IPS DF 4.7 (cell line): ENCODE measurements around the gene CORO2A.

Experiments
- DNase-seq: peaks from one replicate; pipeline ENCODE4 v3.0.0-alpha.2; 2013; ENCODE audit warnings: low spot score; ENCODE audit errors: extremely low read depth

CORO2A gene, protein sequence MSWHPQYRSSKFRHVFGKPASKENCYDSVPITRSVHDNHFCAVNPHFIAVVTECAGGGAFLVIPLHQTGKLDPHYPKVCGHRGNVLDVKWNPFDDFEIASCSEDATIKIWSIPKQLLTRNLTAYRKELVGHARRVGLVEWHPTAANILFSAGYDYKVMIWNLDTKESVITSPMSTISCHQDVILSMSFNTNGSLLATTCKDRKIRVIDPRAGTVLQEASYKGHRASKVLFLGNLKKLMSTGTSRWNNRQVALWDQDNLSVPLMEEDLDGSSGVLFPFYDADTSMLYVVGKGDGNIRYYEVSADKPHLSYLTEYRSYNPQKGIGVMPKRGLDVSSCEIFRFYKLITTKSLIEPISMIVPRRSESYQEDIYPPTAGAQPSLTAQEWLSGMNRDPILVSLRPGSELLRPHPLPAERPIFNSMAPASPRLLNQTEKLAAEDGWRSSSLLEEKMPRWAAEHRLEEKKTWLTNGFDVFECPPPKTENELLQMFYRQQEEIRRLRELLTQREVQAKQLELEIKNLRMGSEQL

DNA sequence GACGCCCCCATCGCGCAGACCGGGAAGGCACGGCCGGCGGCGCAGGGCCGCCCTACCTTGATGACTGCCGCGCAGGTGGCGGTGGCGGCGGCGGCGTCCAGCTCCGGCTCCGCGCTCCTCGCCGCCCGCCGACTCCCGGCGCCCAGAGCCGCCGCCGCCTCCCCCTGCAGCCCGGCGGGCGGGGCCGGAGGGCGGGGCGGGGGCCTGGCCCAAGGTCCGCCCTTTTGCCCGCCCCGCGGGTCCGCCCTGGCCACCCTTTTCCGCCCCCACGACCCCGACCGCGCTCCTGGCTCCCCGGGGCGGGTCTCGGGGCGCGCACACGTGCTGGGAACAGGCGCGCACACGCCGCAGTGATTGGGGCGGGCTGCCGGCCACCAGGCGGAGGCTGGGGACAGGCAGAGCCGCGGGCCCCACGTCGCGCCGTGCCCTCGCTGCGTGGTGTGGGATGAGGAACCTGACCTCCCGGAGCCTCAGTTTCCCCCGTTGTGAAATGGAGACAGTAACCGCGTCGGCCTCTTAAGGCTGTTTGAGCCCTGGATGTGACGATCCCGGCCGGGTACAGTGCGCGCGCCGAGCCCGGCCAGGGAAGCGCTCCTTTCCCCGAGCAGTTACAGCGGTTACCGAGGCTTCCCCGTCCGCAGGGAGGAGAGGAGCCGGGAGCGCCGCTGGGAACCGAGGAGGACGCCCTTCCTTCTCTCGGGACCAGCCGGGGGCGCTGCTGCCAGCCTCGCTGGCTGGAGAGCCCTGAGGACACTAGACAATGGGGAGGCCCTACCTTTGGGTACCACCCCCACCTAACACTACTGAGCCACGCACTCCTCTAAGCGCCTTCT, at the start of gene CORO2A:
Gene CORO2A, minus strand, starts transcription at position 135 of the 833 bp plus-strand sequence. CDS start 34,977 bp downstream, outside the sequence.
- DNase-seq = no peak

DNA sequence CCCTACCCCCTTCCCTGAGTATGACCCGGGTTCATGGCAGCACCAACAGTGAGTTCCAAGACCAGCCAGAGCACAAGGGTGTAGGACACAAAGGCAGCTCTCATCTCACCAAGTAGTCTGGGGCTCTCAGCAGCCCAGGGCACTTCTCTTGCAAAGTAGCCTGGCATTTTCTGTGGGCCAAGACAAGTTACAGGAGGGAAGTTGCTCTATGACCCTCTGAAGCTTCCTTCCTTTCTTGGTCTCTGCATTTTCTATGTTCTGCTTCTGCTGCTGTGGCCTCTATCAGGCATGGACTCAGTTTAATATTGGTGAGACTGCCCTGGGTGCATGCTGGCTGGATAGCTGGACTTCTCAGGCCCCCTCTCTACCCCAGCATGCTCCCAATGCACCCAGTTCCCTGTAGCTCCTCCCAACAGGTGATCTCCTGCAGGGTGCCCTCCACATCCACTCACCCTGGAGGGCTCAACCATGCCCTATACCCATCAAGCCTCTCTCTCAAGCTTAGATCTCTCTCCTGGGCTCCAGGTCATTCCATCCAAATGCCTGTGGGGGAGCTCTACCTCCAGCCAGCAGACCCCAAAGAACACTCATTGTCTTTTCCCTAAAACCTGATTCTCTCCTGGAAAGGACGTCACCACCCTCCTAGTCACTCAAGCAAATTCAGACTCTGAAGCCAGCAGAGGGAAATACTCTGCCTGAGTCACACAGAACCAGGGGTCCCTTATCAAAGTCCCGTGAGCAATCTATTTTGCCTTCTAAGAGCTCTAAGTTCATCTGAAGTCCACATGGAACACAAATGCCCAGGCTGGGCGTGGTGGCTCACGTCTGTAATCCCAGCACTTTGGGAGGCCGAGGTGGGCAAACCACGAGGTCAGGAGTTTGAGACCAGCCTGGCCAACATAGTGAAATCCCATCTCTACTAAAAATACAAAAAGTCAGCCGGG, 49.2 kb upstream of the CORO2A start:
- no peak for DNase-seq

DNA sequence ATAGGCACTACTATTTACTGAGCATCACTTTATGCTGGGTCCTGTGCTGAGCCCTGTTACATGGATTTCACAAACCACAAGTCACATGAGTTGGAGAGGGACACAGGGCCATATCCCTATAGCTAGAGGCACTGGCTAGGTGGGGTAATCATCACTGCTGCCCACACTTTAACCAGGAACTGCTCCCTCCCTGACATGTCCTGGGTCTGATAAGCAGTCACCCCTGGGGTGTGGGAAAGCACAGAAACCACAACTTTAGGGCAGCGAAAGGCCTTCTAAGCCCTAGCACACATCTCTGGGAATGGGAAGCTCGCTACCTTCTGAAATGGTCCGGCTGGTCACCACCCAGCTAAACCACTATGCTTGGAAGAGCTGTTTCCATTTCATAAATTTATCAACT, 48.0 kb upstream of the CORO2A start:
- DNase-seq = no peak

DNA sequence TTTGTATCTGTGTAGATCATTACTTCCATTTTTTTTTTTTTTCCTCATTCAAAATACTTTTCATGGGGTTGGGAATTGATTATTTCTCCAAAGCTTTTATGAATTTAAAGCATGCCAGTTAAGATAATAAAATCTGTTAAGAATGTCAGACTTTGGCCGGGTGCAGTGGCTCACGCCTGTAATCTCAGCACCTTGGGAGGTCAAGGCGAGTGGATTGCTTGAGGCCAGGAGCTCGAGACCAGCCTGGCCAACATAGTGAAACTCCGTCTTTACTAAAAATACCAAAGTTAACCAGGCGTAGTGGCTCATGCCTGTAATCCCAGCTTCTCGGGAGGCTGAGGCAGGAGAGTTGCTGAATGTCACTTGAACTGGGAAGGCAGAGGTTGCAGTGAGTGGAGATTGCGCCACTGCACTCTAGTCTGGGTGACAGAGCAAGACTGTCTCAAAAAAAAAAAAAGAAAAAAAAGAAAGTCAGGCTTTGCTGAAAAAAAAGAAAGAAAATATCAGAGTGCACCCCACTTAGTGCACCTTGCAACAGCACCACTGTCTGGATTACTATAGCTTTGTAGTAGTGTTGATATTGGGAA, 44.6 kb upstream of the CORO2A start:
- DNase-seq = no peak

DNA sequence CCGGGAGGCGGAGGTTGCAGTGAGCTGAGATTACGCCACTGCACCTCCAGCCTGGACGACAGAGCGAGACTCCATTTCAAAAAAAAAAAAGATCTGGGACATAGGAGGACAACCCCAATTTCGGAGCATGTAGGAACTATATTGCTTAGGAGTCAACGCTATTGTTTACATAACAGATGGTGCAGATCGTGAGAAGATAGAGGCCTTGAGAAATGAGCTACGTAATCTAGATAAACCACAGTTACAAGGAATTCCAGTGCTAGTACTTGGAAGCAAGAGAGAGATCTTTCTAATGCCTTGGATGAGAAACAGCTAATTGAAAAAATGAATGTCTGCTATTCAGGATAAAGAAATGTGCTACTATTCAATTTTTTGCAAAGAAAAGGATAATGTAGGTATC, 42.7 kb upstream of the CORO2A start:
- DNase-seq = no peak

DNA sequence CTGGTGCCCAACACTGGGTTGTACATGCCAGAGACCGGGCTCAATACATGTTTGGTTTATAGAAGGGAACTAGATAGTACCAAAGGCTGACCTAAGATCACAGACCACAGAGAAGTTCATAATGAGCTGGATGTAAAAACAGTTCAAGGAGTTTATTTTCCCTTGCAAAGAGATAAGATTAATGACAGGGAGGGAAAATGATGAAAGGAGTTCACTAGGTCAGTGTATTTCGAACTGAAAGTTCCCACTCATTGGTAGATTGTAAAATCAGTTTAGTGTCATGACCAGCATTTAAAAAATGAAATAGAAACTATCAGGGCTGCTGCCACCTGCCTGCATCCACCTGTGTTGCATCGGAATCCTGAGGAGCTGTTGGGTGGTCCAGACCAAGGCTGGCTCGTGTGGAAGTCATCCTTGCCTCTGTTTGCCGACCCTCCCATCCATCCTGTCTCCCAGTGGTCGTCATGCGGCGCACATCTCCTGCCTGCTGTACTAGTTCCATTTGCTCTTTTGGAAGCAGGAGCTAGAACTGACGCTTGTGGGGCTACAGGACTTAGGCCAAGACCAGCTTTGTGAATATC, 41.9 kb upstream of the CORO2A start:
- DNase-seq = no peak

DNA sequence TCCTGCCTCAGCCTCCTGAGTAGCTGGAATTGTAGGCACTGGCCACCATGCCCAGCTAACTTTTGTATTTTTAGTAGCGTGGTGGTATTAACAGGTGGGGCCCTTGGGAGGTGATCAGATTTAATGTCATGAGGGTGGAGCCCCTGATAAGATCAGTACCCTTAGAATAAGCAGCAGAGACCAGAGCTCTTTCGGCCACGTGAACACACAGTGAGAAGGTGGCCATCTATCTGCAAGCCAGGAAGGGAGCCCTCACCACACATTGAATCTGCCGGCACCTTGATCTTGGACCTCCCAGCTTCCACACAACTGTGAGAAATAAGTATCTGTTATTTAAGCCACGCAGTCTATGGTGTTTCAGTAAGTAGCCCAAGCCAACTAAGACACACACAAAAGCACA, 40.5 kb upstream of the CORO2A start:
- DNase-seq = no peak

DNA sequence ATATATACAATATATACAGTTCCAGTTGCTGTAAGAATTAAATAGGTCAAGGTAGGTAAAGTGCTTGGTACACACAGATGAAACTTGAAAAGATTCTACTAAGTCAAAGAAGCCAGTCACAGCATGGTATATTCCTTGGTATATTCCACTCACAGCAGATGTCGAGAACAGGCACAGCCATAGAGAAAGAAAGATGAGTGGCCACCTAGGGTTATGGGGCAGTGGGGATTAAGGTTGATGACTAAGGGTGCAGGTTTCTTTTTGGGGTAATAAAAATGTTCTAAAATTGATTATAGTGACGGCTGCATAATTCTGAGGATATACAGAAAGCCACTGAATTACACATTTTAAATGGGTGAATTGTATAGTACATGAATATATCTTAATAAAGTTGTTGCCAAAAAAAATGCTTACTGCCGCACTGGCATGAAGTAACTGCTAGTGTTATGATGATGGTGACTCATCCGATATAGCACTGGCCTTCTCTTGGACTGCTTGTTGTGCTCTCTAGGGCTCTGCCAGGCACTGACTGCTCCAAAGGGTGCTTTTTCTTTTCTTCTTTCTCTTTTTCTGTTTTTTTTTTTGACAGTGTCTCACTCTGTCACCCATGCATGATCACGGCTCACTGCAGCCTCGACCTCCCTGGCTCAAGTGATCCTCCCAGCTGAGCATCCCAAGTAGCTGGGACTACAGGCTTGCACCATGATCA, 39.5 kb upstream of the CORO2A start:
- no peak for DNase-seq

DNA sequence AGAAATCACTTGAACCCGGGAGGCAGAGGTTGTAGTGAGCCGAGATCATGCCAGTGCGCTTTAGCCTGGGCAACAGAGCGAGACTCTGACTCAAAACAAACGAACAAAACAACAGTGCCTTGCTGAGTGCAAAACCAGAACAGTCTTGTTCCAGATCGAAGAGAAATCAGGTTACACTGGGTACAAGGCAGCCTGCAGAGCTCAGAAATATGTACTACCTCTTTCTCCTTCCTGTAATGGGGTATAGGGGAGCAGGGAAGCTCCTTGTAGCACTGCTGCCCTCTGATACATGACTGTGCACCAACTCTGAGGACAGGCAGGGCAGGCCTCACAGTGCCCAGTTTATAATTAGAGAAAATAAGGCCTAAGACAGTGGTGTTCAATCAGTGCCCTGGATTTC, 38.4 kb upstream of the CORO2A start:
- DNase-seq = no peak

DNA sequence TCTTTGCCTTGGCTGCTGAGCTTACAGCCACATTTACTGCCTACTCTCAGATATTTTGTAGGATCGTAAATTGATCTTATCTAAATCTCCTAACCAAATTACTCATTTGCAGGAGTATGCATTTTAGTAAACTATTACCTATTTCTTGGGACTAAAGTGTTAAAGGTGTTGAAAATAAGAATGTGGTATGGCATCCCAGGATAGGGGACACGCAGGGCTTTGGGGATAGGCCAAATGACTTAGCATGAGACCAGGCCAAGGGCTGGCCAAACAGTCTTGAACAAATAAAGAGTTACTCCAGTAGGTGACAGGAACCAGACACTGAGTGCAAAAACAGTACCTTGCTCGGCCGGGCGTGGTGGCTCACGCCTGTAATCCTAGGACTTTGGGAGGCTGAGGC, 37.9 kb upstream of the CORO2A start:
- no peak for DNase-seq

DNA sequence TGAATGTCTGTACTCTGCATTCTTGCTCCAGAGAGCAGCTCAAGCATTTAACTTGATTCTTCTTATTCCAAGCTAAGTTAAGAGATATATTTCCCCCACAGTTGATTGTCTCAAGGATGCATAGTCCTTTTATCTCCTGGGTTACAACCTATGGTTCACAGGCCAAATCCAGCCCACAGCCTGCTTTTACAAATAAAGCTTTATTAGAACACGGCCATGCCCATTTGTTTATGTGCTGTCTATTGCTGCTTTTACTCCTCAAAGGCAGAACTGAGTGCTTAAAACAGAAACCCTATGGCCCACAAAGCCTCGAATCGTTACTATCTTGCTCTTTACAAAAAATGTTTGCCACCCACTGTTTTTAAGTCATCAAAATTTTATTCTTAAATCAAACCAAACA, 37.2 kb upstream of the CORO2A start:
- DNase-seq = no peak

DNA sequence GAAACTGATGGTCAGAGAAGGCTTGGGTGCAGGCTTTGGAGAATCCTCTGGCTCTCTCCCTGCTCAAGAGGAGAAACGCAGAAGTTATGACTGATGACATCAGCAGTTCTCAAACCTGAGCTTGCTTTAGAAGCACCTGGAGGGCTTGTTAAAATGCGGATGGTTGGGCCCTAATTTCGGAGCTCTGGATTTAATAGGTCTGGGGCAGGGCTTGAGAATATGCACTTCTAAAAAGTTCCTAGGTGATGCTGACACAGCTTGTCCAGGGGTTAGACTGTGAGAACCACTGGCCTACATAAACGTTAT, 36.6 kb upstream of the CORO2A start:
- DNase-seq = no peak

DNA sequence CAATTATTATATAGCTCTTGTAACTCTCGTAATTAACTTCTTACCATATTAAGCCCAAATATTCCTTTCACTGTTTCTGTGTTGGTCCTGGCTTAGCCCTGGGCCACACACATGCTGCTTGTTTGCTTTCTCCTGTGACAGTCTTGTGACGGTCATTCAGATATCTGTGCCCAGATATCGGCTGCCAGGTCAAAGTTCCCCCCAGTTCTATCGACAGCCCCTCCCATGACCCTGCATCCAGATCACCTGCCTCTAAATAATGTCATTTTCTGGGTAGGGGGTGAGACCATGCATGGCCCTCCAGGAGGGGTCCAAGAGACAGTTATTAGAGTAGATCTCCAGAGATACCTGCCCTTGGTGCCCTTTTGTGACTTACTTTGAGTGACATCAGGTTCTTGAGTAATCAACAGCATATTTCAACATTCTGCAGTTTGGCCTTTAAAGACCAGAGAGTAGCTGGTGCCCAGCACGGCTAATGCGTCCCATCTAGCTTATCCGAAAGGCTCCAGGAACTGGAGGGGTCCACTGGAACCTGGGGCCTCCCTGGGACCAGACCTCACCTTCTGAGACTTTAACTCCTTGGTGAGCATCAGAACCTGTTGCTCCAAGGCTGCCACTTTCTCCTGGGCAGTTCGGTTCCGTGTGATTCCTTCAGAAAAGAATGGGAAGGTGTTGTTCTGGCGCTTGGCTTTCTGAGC, 36.1 kb upstream of the CORO2A start:
- DNase-seq = no peak

DNA sequence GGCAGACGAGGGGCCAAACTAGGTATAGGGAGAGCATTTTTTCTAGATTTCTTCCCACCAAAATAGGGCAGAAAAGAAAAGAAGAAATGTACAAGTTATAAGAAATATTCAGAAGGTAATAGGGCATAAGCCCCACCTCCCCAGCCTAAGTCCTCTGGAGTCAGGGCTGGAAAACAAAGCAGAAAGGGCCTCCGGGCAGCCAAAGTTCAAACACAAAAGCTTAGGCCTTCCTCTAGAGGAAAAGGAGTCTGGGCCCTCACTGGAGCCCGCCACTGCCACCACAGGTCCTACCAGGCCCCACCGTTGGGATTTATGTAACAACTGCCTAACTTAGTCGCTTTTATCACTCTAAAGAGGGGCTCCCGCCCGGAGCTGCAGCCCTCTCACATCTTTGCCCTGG, 35.4 kb upstream of the CORO2A start:
- DNase-seq = no peak

DNA sequence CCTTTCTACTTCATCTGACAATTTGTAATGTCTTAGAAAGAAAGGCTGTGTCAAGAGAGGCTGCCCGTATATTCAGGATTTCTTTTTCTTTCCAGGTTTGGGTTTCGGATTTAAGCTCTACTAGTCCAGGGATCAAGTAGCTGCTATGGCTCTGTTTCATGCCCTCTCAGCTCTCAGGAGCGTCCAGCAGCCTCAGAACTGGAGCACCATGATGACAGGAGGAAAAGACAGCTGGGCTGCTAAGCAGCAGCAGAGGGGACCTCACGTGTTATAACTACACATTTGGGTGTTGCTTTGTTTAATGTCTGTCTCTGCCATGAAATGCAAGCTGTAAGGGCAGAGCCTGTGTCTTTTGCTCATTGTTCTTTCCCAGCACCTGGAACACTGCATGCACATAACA, 34.5 kb upstream of the CORO2A start:
- DNase-seq = no peak

DNA sequence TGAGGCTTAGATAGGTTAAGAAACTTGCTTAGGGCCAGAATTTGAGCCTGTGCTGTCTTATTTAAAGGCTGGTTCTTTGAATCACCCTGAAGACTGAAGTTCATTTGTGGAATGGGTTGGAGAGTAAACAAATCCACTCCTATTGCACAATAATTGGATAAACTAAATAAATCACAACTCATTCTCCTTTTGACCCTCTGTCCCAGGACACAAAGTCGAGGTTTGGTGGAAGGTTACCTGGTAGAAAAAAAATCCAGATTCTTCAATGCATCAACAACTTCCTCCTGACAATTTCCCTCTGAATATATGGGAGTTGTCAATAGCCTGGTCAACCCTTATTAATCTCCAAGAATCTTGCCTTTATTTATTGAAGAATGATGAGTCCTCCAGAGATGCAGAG, 34.1 kb upstream of the CORO2A start:
- no peak for DNase-seq

DNA sequence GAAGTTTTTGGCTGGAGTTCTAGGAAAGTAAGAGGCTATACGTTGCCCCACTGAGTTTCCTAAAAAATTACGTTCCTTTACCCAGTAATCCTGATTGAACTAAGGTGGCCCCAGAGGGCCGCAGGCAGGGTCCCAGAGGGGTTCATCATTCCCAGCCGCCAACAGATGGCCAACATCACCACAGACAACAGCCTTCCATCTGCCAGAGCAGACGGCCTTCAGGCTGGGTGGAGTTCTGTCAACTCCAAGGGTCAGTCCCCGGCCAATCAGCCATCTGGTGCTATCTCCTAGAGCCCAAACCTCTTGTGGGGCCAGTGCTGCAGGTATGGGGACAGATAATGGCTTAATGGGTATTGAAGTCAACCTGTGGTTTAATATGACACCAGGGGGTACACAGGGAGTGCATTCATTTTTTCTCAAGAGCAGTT, 32.6 kb upstream of the CORO2A start:
- no peak for DNase-seq

DNA sequence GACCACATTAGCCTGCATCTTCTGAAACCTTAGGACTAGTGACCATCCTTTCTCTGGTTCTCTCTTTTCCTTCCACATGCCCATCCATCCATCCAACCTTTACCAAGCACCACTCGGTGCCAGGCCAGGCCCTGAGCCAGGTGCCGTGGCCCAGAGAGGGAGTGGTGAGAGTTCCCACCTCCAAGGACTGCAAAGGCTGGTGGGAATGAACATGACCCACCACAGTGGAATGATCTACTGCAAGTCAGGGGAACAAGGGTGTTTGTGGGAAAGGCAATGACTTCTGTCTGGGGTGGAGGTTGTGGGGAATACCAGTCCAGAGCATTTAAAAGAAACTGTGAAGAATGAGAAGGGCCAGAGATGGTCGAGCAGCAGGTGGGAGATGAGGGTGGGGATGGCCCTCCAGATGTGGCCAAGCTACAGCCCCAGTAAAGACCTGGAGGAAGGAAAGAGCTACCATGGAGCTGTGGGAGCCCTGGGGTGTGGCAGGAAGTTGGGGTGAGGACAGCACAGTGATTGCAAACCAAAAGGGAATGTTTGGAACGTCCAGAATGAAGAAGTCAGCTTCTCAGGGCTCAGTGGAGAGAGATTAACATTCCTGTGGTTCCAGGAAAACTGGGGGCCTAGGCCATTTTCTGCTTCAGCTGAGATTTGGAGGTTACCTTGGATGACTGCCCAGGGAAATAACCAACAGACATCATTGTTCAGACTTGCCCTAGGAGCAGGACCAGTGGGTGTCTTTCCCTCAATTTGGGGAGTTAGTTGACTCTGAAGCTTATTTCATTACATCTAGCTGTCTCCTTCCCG, 30.7 kb upstream of the CORO2A start:
- no peak for DNase-seq

DNA sequence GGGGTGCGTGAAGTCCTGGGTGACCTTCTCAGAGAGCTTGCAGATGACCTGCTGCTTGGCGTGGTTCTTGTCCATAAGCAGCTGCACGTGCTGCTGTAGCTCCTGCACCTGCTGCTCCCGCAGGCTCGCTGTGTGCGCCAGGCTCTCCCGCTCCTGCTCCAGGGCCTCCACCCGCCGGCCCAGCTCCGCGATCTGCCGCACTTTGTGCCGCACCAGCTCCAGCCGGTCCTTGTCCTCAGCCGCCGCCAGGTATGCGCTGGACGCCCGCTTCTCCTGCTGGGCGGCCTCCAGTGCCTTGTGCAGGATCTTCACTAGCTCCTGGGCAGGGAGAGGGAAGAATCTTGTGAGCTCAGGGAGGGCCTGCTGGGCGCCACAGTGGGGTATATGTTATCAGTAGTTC, 28.5 kb upstream of the CORO2A start:
- no peak for DNase-seq
